Mammary epithelial cell (primary cell): ENCODE results near the gene TMEM114.
A peak's percentile ranks its signal among the peaks of the same experiment; 100 is the strongest.

Source experiments
- EZH2 ChIP-seq: IDR thresholded peaks from 2 replicates; pipeline ENCODE4 v1.6.1; 2012; ENCODE audit warnings: low read length, inconsistent platforms, borderline replicate concordance
- TF ChIP-seq, protein P1 (sequence below), 2 donors: IDR thresholded peaks in 1 of 2; conservative IDR thresholded peaks in 1 of 2; 2 replicates each; pipeline ENCODE4 v1.5.1; 2011 to 2012; ENCODE audit warnings: inconsistent platforms in 2 of 2, low read length in 2 of 2, mild to moderate bottlenecking in 2 of 2, control low read depth in 1 of 2, low read depth in 1 of 2; ENCODE audit not compliant: insufficient read depth in 1 of 2; ENCODE audit errors: extremely low read depth in 1 of 2

DNA sequence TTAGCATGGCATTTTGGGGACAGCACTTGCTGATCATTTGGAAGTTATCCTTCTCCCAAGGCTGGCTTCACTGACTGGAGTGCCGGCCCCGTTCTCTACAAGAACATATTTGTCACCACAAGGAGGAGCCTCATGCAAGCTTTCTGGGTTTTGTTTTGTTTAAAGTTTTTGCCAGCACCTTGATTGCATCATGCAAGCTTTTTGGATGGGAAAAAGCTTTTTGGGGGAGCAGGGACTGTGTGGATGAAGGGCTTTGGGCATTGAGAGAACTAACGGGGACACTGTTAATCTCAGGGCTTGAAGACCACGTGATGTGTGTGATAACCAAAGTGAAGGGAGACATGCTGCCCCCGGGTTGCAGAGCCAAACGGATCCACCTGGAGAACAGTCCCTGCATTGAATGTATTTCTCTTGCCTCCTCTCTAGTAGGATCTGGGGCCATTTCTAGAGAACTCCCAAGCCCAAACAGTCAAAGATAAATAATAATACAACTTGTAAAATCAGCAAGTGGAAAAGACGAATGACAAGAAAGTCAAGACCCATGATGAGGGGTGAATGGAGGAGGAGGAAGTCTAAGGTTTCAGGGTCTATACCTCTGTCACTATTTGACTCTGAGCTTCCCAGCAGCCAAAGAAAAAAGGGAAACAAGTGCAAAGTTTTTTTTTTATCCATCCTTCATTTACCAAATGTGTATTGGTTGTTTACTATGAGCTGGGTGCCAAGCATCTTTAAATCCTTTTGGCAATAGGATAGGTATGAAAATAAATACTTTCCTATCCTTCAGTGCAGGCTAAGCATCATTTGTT, 17.2 kb downstream of the TMEM114 start:
- TF ChIP-seq, protein P1, sequence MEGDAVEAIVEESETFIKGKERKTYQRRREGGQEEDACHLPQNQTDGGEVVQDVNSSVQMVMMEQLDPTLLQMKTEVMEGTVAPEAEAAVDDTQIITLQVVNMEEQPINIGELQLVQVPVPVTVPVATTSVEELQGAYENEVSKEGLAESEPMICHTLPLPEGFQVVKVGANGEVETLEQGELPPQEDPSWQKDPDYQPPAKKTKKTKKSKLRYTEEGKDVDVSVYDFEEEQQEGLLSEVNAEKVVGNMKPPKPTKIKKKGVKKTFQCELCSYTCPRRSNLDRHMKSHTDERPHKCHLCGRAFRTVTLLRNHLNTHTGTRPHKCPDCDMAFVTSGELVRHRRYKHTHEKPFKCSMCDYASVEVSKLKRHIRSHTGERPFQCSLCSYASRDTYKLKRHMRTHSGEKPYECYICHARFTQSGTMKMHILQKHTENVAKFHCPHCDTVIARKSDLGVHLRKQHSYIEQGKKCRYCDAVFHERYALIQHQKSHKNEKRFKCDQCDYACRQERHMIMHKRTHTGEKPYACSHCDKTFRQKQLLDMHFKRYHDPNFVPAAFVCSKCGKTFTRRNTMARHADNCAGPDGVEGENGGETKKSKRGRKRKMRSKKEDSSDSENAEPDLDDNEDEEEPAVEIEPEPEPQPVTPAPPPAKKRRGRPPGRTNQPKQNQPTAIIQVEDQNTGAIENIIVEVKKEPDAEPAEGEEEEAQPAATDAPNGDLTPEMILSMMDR (conservative IDR thresholded peaks at IDR 0.05 in 1 of 2, IDR thresholded peaks at IDR 0.05 in 1 of 2; ENCODE audit: extremely low read depth in 1 of 2, insufficient read depth in 1 of 2, low read depth in 1 of 2, low read length in 2 of 2): peak; percentile 33 to 67
- TF ChIP-seq EZH2: no peak
